Duodenal mucosa (tissue), 2 donors: ENCODE measurements around the gene NUDCD2.

ENCODE experiments used
- H3K27ac ChIP-seq: one replicate; pipeline ENCODE4 v1.7.0; 2013; ENCODE audit warnings: low read depth, low read length
- H3K27me3 ChIP-seq, 2 donors: one replicate each; pipeline ENCODE4 v1.7.0; 2013; ENCODE audit warnings: low read length in 2 of 2, control low read depth in 1 of 2; ENCODE audit not compliant: insufficient read depth in 2 of 2, control insufficient read depth in 1 of 2
- H3K36me3 ChIP-seq, 2 donors: one replicate each; pipeline ENCODE4 v1.7.0; 2013; ENCODE audit warnings: low read length in 2 of 2, control low read depth in 1 of 2; ENCODE audit not compliant: insufficient read depth in 2 of 2, control insufficient read depth in 1 of 2
- H3K4me1 ChIP-seq, 2 donors: one replicate each; pipeline ENCODE4 v1.7.0; 2013; ENCODE audit warnings: low read length in 2 of 2, control low read depth in 1 of 2; ENCODE audit not compliant: insufficient read depth in 2 of 2, control insufficient read depth in 1 of 2
- H3K4me3 ChIP-seq, 2 donors: one replicate each; pipeline ENCODE4 v1.7.0; 2013; ENCODE audit warnings: low read length in 2 of 2, low read depth in 1 of 2
- H3K9ac ChIP-seq, 2 donors: one replicate each; pipeline ENCODE4 v1.7.0; 2013; ENCODE audit warnings: low read length in 2 of 2, low read depth in 1 of 2
- H3K9me3 ChIP-seq, 2 donors: one replicate each; pipeline ENCODE4 v1.7.0; 2013; ENCODE audit warnings: low read length in 2 of 2, control low read depth in 1 of 2; ENCODE audit not compliant: control insufficient read depth in 1 of 2

NUDCD2 gene, protein sequence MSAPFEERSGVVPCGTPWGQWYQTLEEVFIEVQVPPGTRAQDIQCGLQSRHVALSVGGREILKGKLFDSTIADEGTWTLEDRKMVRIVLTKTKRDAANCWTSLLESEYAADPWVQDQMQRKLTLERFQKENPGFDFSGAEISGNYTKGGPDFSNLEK

DNA sequence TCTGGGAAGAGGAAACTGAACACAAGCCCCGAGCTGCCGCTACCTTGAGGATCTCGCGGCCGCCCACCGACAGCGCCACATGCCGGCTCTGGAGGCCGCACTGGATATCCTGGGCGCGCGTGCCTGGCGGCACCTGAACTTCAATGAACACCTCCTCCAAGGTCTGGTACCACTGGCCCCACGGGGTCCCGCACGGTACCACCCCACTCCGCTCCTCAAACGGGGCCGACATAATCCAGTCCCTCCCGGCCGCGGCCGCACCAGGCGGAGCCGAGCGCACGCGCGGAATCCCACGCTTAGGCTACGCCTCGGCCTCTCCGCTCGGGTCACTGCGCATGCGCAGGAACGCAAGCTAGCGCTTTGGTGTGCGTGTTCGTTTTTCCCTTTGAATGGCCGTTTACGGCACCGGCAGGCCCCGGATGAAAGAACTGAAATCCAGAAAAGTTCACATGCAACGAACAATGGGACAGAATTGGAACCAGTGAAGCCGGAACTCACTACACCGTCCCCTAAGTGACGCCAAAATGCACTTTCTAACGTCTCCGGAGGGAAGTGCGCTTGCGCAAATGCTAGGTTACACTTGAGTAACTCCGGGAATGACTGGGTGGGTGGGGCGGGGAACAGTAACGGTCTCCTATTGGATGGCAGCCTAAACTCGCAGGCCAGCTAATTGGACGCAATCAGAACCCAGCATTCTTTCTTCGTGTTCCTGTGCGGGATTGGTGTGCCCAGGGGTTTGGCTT is at the start of gene NUDCD2:
Gene NUDCD2, minus strand, starts transcription at position 284 of the 743 bp plus-strand sequence. Its CDS starts 52 bp downstream, at position 232.
- H3K27ac ChIP-seq, result peak within 1 kb of the TSS; percentile 98
- H3K4me3 ChIP-seq, result peak within 1 kb of the TSS; percentile 87 to 95
- no peaks in the 10 kb centered on the region for H3K9me3 ChIP-seq
- H3K27me3 ChIP-seq, result no peaks in the 10 kb centered on the region
- peak within 1 kb of the TSS; percentile 90 to 91 for H3K9ac ChIP-seq
- peaks cover 0 to 4% of the 10 kb centered on the region in 2 donors for H3K36me3 ChIP-seq
- peaks cover 12 to 30% of the 10 kb centered on the region in 2 donors for H3K4me1 ChIP-seq

DNA sequence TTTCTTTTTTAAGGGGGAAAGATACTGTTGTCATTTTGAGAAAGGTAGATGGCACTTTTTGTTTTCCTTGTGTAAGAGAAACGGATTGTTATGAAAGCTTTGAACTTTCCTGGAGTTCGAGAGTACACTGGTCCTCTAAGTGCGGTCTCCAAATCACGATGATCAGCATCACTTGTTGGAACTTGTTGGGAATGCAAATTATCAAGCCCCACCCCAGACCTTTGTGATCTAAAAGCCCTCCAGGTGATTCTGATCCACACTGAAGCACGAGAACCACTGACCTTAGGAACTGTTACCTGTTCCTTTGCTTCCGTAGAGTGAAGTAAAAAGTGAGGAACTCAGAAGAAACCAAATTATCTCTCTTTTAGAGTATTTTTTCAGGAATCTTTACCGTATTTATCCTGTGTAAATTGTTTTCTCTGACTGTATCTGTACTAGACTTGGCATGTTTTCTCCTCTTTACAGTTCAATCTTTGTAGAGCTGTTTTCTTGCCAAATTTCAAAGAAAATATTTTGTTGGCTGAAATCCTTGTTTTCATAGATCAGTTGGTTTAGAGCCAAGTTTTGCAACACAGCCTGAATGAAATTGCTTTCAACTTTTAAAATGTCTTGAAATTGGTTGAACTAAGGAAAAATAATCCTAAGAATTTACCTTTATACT is 49.5 kb upstream of the NUDCD2 start:
- Histone ChIP-seq H3K9me3 (no peaks in the 10 kb centered on the region), H3K27ac (peak overlapping the region; percentile 36), H3K36me3 (peaks cover 14 to 27% of the 10 kb centered on the region in 2 donors), H3K4me1 (peaks cover 6 to 16% of the 10 kb centered on the region in 2 donors), H3K27me3 (no peaks in the 10 kb centered on the region), H3K4me3 (peak overlapping the region; percentile 50 to 93), H3K9ac (peak overlapping the region; percentile 86 to 98)

DNA sequence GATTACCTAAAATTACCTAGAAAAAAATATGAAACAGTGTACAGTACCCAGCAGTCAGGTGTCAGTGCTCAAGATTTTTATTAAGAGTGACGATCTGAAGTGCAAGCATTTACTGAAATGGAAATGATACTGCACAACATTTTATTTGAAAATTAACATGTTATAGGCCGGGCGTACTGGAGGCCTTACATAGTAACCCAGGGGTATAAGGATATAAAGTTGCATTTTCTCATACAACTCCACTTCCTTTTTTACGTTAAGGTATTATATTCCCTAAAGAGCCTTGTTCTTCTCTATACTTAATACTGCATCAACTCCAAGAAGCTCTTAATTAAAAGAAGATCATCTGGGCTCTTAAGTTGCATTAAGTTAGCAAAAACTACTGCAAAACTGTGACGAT is 48.9 kb upstream of the NUDCD2 start:
- Histone ChIP-seq H3K27me3 (no peaks in the 10 kb centered on the region), H3K9me3 (no peaks in the 10 kb centered on the region), H3K9ac (peak overlapping the region; percentile 86 to 98), H3K36me3 (peaks cover 13 to 20% of the 10 kb centered on the region in 2 donors), H3K27ac (peak overlapping the region; percentile 36), H3K4me3 (peak overlapping the region; percentile 50 to 93), H3K4me1 (peaks cover 6 to 16% of the 10 kb centered on the region in 2 donors)

DNA sequence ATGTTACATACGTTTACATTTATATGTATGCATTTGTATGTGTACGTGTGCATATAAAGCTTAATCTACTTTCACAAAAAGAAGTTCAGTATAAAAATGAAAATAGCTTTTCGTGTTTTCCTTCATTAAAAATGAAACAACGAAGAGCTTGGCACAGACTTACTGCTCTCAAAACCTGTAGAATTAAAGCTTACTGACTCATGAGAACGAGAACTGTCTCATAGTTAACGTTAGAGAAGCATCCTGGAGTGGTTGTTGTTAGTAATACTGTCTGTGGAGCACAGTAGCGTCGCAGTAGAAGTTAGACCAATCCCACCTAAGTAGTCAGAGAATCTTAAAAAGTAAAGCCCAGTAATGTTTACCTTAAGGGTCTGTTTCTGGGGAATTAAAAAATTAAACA is 46.8 kb upstream of the NUDCD2 start:
- Histone ChIP-seq H3K9me3 (no peaks in the 10 kb centered on the region), H3K4me3 (peak overlapping the region; percentile 93 to 95), H3K9ac (peak overlapping the region; percentile 86 to 98), H3K36me3 (no peaks in the 10 kb centered on the region), H3K27ac (peak overlapping the region; percentile 97), H3K4me1 (peaks cover 10 to 20% of the 10 kb centered on the region in 2 donors), H3K27me3 (no peaks in the 10 kb centered on the region)

DNA sequence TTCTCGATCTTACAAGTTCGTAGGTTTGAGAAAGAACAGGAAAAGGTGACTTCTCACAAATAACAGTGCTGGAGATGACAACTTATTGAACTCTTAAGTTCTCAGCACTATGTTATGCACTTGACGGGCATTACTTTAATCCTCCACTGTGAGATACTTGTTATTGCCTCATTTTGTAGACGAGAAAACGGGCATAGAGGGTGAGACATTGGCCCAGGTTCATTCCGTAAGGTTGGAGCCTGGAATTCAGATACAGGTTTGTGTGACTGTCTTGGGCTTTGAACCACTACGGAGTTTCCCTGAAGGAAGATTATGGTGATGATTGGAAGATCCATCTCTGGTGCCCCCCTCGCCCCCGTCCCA is 46.2 kb upstream of the NUDCD2 start:
- H3K4me1 ChIP-seq, result peaks cover 9 to 20% of the 10 kb centered on the region in 2 donors
- peak overlapping the region; percentile 86 to 98 for H3K9ac ChIP-seq

DNA sequence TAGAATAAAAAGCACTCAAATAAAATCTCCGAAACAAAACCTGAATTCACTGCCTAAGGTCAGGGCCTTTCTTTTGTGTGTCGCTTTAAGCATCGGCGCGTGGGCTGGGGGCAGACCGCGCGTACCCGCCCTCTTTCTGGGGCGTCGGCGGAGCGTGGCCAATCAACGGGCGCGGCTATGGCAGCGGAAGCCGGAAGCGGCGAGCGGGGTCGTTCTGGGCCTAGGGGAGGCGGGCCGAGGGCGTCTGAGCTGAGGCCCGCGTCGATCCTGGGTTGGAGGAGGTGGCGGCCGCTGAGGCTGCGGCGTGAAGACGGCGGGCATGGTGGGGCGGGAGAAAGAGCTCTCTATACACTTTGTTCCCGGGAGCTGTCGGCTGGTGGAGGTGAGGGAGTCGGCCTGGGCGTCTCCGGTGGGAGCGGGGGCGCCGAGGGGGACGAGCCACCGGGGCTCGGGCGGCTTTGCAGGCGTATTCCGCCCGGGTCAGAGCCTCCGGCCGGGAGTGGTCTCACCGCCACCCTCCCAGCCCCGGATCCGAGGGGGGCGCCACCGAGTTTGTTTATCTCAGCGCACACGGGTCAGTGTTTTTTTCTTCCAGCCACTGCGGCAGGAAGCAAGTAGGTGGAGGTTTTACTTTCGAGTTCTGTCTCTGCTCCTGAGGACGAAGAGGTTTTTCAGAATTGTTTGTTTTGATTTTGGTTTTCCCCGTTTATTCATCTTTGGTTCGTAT is 45.6 kb upstream of the NUDCD2 start, which contains the start of gene MAT2B:
Gene MAT2B, plus strand, starts transcription at position 252 of the 727 bp plus-strand sequence. Its CDS starts 68 bp downstream, at position 320.
- no peaks in the 10 kb centered on the region for H3K36me3 ChIP-seq
- no peaks in the 10 kb centered on the region for H3K27me3 ChIP-seq
- no peaks in the 10 kb centered on the region for H3K9me3 ChIP-seq
- peak within 1 kb of the TSS; percentile 97 for H3K27ac ChIP-seq
- peaks cover 9 to 20% of the 10 kb centered on the region in 2 donors for H3K4me1 ChIP-seq
- H3K9ac ChIP-seq, result peak within 1 kb of the TSS; percentile 90 to 98
- peak within 1 kb of the TSS; percentile 93 to 95 for H3K4me3 ChIP-seq

More for the DNA sequence above, 46.2 kb upstream of the NUDCD2 start:
- H3K27ac ChIP-seq, result peak overlapping the region; percentile 97
- no peaks in the 10 kb centered on the region for H3K36me3 ChIP-seq
- no peaks in the 10 kb centered on the region for H3K9me3 ChIP-seq
- H3K4me3 ChIP-seq, result peak overlapping the region; percentile 93 to 95
- no peaks in the 10 kb centered on the region for H3K27me3 ChIP-seq

DNA sequence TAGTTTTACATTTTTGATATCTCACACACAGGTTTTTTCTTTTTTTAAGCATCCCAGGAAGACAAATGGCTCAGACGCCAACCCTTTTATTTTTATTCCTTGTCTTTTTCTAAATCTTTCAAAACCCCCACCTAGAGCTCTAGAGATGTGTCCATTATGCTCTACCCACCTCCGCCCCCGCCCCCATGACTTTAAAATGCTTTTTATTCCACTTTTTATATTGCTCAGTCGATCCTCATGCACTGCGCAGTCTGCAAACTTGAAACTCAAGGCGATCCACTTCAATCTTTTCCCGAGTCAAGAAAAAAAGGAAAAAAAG is 45.1 kb upstream of the NUDCD2 start:
- Histone ChIP-seq H3K27me3 (no peaks in the 10 kb centered on the region), H3K9ac (peak overlapping the region; percentile 90 to 98), H3K4me1 (peaks cover 9 to 20% of the 10 kb centered on the region in 2 donors), H3K36me3 (no peaks in the 10 kb centered on the region), H3K9me3 (no peaks in the 10 kb centered on the region), H3K27ac (peak overlapping the region; percentile 97), H3K4me3 (peak overlapping the region; percentile 93 to 95)

DNA sequence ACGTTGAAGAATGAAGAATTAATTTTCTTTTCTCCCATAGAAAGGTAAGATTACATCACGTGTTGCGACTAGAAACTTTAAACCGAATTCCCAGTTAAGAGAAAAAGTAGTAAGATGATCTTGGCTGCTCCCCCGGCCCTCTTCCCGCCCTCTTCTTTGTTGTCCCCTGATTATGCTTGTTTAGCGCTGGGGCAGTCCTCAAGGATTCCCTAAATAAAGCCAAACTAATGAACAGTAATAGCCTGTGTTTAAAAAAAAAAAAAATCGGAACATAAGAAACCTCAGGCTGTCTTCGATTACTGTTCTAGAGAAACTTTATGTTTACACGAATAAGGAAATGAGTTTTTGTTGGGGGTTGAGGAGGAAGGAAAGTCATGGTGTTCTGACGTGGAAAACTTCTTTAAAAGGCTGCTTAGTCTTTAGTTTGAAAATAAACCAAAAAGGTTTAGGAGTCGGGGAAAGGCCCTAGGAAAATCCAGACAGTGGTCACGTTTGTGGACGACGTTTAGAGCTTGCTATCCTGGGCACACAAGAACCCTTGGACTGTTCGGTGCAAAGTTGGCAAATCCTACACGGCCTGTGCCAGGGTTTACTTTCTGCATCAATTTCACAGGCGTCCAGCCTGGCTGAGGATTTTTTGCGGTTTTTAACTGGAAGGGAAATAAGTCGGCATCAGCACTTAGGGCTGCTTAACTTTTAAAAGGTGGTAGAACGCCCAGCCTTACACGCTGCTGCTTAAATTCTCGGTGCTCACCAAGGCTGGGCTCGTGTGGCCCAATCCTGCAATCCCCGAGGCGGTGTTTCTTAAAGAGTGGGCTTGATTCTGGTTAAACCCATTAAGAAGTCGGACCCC is 44.4 kb upstream of the NUDCD2 start:
- Histone ChIP-seq H3K4me1 (peaks cover 9 to 20% of the 10 kb centered on the region in 2 donors), H3K9me3 (no peaks in the 10 kb centered on the region), H3K27ac (peak overlapping the region; percentile 97)

More for the DNA sequence above, 44.4 kb upstream of the NUDCD2 start:
- peak overlapping the region; percentile 90 to 98 for H3K9ac ChIP-seq
- H3K36me3 ChIP-seq, result no peaks in the 10 kb centered on the region
- no peaks in the 10 kb centered on the region for H3K27me3 ChIP-seq
- peak overlapping the region; percentile 93 to 95 for H3K4me3 ChIP-seq
